GM21381 (cell line): ENCODE results near the gene TM4SF18.

Experiments used
- ATAC-seq: cut with Tn5 transposase; IDR thresholded peaks from one replicate; pipeline ENCODE4 v1.9.1; 2021; ENCODE audit warnings: mild to moderate bottlenecking, moderate library complexity; ENCODE audit not compliant: unreplicated experiment

Gene TM4SF18

DNA sequence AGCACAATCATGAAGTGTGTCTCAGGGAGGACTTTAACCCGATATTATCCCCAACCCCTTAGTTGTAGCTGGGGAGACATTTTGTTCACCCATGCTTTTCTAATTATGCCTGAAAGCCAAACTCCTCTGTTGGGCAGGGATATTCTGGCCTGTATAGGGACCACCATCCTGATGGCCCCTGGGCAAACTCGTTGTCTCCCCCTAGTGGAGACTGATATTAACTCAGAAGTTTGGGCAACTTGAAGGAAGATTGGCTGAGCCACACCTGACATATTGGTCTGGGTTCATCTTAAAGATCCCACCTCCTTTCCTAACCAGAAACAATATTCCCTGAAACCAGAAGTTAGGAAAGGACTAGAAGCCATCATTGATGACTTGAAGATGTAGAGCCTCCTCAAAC is 42.3 kb downstream of the TM4SF18 start:
- ATAC-seq = no peak

DNA sequence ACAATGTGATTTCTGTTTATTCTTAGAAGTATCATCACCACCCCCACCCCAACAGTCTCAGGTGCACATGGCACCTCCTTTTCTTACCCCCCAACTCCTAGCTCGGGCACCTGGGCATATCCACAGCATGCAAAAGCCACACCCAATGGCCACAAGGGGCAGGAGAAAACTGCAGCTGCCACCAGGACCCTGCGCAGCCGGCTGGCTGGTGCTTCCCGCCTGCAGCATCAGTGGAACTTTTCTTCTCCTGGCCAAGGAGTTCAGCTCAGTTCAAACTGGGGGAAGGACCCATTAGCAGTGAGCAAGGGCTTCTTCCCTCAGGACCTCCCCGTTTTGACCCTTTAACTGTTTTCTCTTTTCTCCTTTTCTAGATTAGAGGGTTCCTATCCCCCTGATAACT is 44.8 kb downstream of the TM4SF18 start:
- no peak for ATAC-seq

DNA sequence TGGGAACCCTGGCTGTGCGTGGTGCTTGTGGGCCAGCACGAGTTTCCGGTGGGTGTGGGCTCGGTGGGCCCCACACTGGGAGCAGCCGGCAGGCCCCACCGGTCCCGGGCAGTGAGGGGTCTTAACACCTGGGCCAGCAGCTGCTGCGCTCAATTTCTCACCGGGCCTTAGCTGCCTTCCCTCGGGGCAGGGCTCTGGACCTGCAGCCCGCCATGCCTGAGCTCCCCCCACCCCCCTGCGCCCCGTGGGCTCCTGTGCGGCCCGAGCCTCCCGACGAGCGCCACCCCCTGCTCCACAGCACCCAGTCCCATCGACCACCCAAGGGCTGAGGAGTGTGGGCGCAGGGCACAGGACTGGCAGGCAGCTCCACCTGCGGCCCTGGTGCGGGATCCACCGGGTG is 49.4 kb downstream of the TM4SF18 start:
- no peak for ATAC-seq

DNA sequence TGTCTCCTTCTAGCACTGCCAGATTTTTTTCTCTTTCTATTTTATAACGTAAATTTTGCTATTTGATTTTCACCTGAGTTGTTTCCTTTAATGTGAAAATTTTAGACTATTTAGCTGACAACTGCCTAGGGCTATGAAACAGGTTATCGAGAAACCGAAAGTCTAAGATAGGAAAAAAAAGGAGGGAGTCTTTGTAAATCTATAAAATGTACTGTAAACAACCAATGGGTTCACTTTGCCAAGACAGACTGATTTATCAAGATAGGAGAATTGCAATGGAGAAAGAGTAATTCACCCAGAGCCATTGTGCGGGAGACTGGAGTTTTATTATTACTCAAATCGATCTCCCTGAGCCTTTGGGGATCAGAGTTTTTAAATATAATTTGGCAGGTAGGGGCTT is 50.0 kb downstream of the TM4SF18 start:
- ATAC-seq = no peak

DNA sequence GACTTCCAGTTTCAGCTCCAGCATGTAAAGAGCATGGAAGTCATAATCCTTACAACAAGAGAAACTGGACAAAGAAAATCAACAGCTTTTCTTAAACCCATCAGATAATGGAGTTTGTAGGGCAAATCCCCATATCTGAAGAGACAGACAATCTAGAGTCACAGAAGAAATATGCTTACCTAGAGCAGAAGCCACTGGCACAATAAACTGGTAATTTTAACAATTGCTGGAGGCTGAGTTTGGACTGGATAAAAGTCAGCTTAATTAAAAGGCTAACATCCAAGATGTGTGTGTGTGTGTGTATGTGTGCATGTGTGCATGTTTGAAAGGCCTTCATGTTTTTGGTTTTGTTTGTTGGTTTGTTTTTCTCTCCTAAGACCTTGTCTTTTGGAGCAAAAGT is 50.6 kb downstream of the TM4SF18 start:
- no peak for ATAC-seq

DNA sequence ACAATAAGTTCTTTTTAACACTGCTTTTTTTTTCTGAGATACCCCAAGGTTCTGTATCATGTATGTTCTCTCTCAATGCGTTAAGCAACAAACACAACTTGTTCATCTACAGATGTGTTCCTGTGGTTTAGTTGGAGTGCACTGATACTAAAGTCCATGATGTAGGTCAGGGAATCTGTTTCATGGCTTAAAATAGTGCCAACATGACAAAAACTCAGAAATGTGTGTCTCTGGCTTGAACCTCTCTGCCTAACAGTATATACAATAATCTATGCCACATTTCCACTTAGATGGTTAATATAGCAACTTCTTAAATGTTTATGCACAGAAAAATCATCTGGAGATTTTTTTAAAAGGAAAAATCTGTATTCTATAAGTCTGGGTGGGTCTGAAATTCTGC is 51.1 kb downstream of the TM4SF18 start:
- no peak for ATAC-seq

DNA sequence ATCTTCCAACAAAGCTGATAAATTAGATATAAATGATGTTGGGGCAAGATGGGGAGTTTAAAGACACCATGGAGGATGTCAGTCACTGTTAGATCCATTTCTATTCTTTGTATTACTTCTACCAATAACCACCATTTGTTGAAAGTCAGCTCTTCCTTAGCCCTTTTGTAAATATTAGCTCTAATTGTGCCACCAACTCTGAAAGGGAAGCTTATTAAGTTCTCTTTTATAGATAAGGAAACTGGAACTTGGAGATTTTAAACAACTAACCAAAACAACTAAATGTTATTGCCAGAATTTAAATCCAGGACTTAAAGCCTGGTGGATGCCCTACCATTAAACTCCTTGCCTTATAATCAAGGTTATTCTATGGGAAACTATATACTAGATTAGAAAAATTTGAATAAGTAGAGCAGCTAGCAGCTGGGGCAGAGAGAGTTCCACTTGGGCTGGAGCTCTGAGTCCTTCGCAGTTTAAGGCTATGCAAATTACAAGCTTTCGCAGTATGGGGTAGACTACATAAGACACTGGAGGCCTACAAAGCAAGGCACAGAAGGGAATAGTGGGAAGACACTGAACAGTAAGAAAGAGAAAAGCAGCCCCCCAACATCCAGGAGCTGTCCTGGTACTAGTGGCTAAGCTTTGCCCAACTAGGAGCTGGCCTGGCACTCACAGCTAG is 52.6 kb downstream of the TM4SF18 start:
- no peak for ATAC-seq

DNA sequence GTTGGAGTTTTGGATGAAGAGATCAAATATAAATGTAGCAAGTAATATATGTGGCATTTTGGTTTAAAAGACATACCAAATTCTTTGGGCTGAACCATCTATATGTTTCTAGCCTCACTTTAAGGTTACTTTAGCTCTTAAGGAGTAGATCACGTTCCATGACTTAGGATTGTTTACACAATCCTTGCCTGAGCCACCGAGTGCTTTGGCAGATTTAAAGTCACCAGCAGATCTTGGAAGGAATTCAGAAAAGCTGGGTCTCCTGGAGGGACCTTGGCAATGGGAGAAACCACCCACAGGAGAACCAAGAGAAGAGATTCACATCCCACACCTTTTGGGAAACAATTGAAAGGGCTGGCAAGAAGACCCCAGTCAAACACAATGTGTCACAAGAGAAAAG is 54.5 kb downstream of the TM4SF18 start:
- no peak for ATAC-seq

DNA sequence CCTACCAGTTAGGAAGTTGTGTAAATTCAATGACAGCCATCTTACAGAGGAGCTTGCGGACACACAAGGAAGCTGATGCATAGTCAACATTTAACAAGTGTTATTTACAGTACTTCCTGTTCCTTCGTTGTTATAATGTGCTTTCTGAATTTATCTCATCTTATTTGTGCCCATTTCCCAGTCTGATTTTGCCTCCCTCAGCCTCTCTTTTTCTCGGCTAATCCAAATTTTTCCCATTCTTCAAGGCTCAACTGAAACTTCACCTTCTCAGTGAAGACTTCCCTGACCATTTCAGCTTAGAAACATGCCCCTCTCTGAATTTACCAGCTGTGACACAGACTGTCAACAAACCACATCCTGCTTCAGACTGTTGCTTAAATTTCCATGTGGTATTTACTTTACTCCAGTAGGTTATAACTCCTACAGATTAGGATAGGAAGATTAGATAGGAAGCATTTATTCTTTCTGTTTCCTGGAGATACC is 56.1 kb downstream of the TM4SF18 start:
- peak; percentile 73 for ATAC-seq

DNA sequence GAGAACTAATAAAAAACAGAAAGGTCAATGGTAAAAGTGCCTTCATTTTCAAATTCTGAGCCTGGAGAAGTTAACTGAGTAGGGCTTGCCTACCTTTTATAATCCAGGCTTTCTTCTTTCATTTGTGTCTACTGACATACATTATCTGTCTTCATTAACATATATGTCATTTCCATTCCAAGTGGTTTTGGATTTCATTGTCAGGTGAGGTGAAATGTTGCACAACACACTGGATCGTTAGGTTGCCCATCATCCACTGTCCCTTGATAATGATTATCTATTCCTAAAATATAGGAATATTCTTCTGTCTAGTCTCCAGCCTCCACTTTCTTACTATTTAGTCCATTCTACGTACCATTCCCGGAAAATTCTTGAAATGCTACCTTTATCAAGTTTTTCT is 56.8 kb downstream of the TM4SF18 start:
- no peak for ATAC-seq

DNA sequence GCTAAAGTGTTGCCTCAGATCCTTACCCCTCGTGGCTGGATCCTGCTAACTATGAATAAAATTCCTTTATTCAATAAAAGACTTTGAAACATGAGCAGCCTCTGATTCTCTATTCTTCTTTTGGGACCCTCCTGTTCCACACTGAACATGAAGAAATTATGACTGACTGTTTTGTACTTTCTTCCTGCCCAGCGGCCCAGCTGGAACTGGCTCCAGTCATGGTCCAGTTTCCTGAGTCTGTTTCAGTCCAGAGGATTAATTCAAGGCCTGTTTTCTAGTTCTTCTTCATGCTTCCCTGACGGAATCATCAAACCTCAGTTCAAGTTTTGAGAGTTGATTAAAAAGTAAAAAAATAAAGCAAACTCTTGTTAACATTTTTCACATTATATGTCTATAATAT is 59.2 kb downstream of the TM4SF18 start:
- ATAC-seq = no peak

DNA sequence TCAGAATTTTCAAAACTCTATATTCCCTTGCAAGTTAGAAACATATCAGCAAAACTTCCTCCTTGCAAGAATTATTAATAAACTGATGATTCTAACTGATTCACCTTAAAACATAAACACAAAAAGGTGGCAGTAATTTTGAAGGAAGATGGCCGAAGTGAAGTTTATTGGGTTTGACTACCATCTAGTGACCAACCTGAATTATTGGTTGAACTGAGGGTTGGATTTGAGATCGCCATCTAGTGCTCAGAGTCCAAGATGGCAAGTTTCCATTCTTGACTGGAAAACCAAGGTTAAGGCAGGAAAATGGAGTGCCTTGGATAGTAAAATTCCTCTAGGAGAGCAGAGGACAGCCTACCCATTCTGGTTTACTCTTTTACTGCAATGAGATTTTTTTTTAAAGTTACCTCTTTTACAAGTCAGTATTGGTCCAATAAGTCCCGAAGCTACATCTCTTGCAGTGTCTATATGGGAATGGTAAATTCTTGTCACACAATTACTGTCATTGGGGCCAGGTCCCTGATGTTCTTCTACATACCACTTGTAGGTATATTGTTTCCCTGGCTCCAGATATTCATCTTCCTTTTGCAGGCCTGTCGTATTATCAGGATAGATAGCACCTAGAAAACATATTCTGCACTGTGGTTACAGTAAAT is 60.2 kb downstream of the TM4SF18 start:
- ATAC-seq = peak; percentile 75

DNA sequence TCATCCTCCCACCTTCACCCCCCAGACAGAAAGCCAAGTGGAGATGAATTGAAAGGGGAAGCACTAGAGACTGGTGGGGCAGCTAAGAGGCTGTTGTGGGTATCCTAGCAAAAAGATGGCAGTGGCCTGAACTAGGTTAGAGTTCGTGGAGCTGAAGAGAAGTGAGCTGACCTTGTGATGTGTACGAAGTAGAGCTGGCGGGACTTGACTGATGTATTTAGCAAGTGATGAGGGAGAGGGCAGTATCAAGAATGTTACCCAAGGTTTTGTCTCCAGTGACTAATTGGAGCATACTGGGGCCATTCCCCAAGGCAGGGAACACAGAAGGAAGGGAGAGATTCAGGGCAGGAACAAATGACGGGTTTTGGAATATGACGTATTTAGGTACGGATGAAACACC is 61.8 kb downstream of the TM4SF18 start:
- ATAC-seq = no peak

DNA sequence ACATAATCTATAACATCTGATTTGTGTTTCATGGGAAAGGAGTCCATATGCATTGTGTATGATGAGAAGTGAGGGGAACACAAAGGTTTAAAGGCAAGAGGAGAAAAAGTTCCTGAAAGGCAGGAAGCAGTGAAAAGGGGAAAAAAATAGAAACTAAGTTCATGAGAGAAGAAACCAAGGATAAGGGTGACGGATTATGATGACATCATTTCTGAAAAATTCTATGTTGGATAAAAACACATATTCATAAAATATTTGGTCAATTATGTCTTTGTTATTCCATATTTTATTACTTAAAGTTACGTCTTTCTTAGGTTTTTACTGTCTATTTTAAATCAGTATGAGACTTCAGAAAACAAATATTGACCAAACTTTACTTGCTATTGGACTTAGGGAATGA is 63.3 kb downstream of the TM4SF18 start:
- no peak for ATAC-seq

DNA sequence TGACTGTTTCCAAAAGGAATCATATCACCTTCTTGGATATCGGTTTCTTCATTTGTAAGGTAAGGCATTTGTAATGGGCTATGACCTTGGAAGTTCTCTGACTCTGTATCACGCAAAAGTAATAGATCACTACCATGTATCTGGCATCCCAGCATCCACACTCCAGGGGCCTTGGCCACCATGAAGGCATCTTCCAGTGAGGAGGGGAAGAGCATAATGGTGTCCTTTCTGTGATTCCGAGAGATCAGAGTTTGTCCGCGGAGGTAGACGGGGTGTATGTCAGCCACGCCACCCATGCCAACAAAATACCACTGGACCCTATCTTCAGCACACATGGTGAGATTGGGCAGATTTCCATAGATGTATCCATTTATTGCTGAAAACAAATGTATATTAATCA is 63.7 kb downstream of the TM4SF18 start:
- ATAC-seq = no peak
